OCI-LY3 (cell line): ENCODE results near the gene PIP4K2C.

ENCODE experiments used
- CTCF ChIP-seq: fragments of 200-600, 300-600 bp; sonication (generic); IDR thresholded peaks from 2 replicates; pipeline ENCODE4 v1.5.1; 2014; ENCODE audit warnings: antibody characterized with exemption, low read length, low read depth
- EZH2phosphoT487 ChIP-seq: fragments of 200-600 bp; shearing (Covaris generic); IDR thresholded peaks from 2 replicates; pipeline ENCODE4 v1.6.1; 2018; ENCODE audit warnings: antibody characterized with exemption, mixed run types, low read depth

GRCh38 chr12:57628280-57629191 is 37.5 kb downstream of the PIP4K2C start:
- TF ChIP-seq CTCF = no peak
- TF ChIP-seq EZH2phosphoT487 = no peak
